Endothelial cell of hepatic sinusoid (primary cell): ENCODE data around the gene ZBTB20.

ENCODE experiments used
- in situ Hi-C: cut with HindIII; loops from 2 replicates; pipeline ENCODE4 v1.10.0; 2017; ENCODE audit warnings: low sequenced_read_pairs

Gene ZBTB20

GRCh38 chr3:114929971-114930732 is 216.9 kb downstream of the ZBTB20 start:
- in situ Hi-C loops = no loop called here

GRCh38 chr3:114928989-114929640 is 218.0 kb downstream of the ZBTB20 start:
- in situ Hi-C loops = no loop called here

- in situ Hi-C loops = no loop called here
These were observed 242.5 kb downstream of the ZBTB20 start for GRCh38 chr3:114904633-114905032.

GRCh38 chr3:114903213-114903612 is 243.9 kb downstream of the ZBTB20 start:
- in situ Hi-C loops = no loop called here

DNA sequence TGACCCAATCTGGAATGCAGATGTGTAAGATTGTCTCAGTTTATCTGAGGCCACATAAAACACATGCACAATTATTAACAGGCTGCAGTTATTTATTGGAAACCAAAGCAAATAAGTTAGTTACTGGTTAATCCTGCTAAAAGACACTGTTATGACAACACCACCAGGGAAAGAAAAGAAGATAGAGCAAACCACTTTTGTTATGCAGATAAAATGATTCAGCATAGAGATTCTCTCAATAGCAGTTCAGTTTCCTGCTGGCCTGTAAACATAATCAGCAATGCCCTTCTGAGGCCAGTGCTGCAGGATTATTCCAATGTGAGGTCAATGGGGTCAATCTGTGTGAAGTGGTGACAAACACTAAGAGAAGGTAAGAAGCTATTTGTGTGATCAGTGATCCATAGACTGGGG is 244.4 kb downstream of the ZBTB20 start:
- in situ Hi-C loops = no loop called here

DNA sequence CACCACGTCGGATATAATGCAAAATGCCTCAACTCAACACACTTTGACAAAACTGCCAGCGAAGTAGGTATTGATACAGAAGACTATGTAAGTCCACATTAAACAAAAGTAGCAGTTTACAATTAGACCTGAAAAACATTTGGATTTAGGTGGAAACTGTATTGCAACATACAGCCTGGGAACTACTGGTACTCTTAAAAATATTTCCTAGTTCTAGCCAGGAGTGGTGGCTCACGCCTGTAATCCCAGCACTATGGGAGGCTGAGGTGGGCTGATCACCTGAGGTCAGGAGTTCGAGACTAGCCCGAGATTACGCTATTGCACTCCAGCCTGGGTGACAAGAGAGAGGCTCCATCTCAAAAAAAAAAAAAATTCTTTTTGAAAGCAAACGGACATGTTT is 246.2 kb downstream of the ZBTB20 start:
- in situ Hi-C loops = no loop called here

GRCh38 chr3:114899186-114899931 is 247.7 kb downstream of the ZBTB20 start:
- in situ Hi-C loops = no loop called here

GRCh38 chr3:114896978-114897377 is 250.1 kb downstream of the ZBTB20 start:
- in situ Hi-C loops = no loop called here

DNA sequence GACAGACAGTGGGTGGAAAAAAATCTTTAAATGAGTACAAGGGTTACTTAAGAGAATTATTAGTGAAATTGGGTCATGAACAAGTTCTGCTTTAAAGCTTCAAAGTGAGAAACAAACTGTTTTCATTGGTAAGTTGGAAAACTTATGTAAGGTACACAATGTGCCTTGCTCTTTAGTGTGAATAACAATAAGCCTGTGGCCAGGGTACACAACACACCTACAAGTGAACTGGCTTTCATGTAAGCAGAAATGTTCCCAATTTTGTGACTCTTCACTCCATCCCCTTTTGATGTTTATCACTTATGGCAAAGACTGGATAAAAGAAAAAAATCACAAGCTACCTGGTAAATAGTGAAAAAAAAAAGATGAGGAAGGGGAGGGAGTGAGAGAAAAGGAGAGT is 253.7 kb downstream of the ZBTB20 start:
- in situ Hi-C loops = no loop called here

DNA sequence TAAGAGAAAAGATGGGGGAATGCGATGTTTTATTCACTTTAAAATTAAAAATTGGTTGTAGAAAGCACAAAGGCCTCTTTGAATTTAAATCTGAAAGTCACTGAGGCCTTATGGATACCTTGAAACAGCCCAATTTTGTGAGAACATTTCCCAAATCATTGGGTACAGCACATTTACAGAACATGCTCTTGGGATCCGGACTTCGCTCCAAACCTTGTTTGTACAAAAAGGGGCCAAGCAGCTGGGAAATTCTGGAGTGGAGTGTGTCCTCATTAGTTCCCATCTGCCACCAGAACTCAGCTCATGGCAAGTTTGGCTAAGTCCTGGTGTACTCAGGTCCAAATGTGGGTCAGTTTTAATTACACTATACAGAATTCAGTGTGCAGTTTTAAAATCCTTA is 254.2 kb downstream of the ZBTB20 start:
- in situ Hi-C loops = no loop called here

- in situ Hi-C loops = no loop called here
These were observed 254.8 kb downstream of the ZBTB20 start for GRCh38 chr3:114892131-114892879.

GRCh38 chr3:114887806-114888205 is 259.3 kb downstream of the ZBTB20 start:
- in situ Hi-C loops = no loop called here

- in situ Hi-C loops = no loop called here
These were observed 260.2 kb downstream of the ZBTB20 start for GRCh38 chr3:114886905-114887304.

DNA sequence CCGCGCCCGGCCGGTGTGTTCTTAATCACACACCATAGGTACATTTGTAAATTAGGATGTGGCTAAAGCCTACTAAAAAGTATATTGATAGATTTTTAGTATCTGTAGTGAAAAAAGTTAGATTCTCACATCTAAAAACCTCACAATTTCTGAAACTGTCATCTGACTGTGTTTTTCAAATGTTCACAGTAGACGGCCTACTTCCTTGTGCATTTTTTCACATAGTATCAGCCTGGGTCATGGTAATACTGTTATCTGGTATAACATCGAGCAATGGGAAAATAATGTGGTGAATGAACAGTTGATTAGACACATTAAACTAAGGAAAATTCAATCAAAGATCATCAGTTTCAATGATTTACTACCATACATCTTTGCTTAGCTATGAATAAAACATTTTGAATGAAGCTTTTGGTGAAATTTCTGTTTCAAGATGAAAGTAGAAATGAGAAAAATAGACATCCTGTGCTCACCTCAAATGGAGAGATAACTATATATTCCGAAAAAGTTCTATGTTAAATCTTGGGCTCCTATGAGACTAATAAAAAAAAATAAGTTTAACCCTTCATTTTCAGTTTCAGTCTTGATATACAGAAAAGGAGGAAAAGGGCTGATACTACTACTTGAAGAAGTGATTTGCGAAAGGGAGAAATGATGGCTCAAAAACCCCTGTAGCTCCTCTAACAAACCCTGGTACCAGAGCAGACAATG is 262.7 kb downstream of the ZBTB20 start:
- in situ Hi-C loops = no loop called here

GRCh38 chr3:114880078-114880477 is 267.0 kb downstream of the ZBTB20 start:
- in situ Hi-C loops = no loop called here

DNA sequence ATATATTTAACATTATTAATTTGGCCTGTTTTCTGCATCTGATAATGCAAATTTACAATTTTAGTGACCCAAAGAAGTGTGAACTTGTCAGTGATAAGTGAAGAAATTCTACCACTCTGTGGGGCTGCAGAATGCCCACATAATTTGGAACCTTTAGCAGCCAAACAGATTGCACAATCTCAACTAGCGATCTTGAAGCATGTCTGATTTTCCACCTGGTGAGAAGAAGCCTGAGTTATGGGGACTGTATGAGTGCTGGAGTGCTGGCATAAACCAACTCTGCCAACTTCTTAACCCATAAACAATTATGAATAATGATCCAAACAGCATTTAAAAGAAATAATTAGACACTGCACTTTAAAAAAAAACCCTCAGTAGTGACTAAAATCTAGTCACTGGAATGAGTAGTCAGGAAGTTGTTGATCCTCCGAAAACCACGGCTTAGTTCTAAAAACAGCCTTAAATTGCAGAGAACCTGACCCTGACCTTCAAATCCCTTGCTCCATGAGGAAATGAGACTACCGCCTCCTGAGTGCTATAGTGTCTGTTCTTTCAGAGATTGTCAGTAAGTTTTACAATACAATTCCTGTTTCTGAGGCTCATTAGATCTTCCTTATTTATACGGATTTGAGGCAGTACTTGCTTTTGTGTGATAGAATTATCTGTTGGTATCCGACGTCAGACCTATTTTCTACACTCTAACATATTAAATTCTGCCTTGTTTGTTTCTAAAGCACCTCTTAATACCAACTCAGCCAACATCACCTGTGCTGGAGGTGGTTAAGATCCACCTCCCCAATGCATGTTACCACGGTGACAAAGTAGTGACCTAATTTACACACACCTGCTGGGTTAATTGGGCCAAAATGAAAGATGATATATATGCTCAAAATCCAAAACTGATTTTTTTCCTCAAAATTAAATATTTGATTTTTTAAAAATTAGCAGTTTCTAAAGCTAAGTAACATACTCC is 267.7 kb downstream of the ZBTB20 start:
- in situ Hi-C loops = no loop called here

GRCh38 chr3:114878114-114878839 is 268.8 kb downstream of the ZBTB20 start:
- in situ Hi-C loops = no loop called here

GRCh38 chr3:114877378-114878113 is 269.5 kb downstream of the ZBTB20 start:
- in situ Hi-C loops = no loop called here
